Measurements from ENCODE around the gene KANK4.

DNA sequence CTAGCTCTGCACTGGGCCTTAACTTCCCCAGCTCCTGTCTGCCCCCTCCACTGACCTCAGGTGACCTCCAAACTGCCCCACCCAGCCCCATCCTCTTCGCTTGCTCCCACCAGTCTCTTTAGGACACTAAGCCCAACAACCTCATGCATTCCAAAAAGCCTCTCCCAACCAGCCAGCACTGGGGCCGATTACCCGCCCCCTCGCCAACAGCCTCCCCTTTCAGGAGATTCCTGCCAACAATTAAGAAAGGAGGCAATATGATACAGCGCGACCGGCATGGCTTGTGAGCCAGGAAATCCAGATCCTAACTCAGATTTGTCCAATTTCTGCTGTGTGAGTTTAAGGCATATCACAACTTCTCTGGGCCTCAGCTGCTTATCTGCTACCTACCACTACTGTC, 14.7 kb downstream of the KANK4 start:
- TF ChIP-seq EZH2 (IDR thresholded peaks at IDR 0.05; ENCODE audit: low read length) = no peak
- TF ChIP-seq, protein P1, sequence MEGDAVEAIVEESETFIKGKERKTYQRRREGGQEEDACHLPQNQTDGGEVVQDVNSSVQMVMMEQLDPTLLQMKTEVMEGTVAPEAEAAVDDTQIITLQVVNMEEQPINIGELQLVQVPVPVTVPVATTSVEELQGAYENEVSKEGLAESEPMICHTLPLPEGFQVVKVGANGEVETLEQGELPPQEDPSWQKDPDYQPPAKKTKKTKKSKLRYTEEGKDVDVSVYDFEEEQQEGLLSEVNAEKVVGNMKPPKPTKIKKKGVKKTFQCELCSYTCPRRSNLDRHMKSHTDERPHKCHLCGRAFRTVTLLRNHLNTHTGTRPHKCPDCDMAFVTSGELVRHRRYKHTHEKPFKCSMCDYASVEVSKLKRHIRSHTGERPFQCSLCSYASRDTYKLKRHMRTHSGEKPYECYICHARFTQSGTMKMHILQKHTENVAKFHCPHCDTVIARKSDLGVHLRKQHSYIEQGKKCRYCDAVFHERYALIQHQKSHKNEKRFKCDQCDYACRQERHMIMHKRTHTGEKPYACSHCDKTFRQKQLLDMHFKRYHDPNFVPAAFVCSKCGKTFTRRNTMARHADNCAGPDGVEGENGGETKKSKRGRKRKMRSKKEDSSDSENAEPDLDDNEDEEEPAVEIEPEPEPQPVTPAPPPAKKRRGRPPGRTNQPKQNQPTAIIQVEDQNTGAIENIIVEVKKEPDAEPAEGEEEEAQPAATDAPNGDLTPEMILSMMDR (optimal IDR thresholded peaks at IDR 0.05 in 1 of 3, IDR thresholded peaks at IDR 0.05 in 1 of 3, conservative IDR thresholded peaks at IDR 0.05 in 1 of 3; ENCODE audit: extremely low read depth in 1 of 3, insufficient read depth in 2 of 3, low read length in 3 of 3) = no peak

All from keratinocyte (primary cell).